Measurements from ENCODE around the gene SAMD4A.

SAMD4A gene

DNA sequence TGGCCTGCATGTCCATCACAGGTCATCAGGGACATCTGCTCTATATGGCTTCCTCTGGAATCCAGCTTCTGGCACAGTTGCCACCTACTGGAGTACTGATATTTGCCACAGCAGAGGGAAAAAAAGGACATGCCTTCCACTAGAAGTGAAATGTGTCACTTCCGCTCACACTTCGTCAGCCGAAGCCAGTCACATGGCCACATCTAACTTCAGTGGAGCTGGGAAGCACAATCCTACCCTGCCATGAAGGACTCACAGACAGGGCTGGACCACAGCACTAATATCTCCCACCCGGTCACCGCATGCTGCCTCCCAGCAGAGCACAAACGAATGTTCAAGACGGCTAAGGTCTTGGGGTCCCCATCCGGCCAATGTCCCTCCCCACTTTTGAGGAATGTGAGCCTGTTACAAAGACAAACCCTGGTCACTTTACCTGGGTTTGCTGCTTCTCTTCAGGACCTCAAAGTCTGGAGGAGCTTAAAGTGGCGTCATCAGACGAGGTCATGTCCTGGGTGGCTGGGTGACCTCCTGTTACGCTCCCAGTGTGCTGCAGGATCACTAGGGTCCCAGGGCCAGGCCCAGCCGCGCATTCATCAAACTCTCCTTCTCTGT, 237.1 kb downstream of the SAMD4A start:
- TF ChIP-seq, protein P1, sequence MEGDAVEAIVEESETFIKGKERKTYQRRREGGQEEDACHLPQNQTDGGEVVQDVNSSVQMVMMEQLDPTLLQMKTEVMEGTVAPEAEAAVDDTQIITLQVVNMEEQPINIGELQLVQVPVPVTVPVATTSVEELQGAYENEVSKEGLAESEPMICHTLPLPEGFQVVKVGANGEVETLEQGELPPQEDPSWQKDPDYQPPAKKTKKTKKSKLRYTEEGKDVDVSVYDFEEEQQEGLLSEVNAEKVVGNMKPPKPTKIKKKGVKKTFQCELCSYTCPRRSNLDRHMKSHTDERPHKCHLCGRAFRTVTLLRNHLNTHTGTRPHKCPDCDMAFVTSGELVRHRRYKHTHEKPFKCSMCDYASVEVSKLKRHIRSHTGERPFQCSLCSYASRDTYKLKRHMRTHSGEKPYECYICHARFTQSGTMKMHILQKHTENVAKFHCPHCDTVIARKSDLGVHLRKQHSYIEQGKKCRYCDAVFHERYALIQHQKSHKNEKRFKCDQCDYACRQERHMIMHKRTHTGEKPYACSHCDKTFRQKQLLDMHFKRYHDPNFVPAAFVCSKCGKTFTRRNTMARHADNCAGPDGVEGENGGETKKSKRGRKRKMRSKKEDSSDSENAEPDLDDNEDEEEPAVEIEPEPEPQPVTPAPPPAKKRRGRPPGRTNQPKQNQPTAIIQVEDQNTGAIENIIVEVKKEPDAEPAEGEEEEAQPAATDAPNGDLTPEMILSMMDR (IDR thresholded peaks at IDR 0.05): no peak

DNA sequence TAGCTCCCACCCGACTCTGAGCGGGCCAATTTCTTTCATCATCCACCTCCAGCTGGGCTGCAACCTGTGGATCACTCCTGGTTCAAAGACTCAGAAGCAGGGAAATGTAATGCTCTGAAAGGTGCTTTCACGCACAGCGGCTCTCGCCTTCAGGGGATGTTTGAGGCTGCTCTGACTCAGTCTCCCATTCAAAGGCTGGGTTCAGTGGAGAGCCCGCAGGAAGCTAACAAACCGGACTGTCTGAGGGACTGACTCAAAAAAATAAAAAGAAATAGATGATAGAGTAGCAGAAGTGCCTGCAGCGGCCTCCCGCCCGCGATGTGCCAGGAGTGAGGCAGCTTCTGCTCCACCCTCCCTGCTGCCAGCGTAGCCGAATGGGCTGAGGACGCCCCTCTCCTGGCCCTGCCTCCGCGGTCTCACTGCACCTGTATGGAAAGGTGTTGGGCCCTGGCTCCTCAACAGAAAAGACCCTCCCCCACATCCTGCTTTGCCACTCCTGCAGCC, 237.7 kb downstream of the SAMD4A start:
- TF ChIP-seq, protein P1 (IDR thresholded peaks at IDR 0.05): no peak

DNA sequence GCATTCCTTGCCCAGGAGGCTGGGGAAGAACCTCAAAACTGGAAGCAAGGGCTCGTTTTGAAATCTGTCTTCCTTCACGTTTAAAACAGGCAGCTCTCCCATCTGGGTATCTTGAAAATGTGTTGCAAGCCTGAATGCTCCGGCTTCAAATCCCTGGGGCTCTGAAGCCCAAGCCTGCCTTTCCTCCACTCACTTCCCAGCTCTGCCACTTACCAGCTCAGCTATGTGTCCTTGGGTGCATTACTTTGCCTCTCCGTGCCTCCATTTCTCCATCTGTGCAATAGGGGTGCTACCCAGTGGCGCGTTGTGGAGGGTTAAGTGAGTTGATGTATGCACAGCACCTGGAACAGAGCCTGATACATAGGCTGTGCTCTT, 238.1 kb downstream of the SAMD4A start:
- TF ChIP-seq, protein P1 (IDR thresholded peaks at IDR 0.05): no peak

DNA sequence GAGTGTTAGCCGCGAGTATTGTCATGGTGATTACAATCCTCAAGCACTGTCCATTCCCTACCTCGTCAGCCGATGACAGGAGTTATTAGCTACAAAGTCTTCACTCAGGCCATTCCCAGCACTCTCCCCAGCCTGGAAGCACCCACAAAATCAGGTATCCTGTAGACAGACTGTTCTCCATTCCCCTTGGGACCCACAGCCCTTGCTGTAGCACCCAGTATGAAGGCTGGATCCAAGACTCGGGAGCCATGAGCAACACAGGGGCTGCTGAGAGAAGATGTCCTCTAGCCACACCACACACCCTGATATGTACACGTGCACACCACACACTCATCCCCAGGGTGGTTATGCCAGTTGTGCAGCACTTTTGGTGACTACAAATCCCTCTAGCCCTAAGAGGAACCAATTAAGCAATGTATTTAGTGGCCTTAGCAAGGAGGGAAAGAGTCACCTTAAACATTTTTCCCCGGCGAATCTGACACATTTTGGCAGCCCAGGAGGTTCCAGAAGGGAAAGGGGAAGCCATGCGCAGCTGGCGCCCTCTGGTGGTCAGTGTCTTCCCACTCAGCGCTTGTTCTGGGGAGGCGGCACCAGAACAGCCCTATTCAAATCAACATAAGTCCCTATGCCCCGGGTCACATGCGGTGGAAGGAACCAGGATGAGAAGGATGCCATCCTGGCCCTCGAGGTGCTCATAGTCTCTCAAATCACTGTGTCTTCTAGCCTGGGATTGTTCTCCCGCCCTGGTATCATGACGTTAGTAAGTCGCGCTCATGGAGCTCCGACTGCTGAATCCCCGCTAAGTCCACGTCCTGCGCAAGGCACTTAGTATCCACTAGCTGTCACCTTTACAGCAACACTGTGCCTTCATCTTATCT, 238.8 kb downstream of the SAMD4A start:
- TF ChIP-seq, protein P1 (IDR thresholded peaks at IDR 0.05): peak; percentile 97

DNA sequence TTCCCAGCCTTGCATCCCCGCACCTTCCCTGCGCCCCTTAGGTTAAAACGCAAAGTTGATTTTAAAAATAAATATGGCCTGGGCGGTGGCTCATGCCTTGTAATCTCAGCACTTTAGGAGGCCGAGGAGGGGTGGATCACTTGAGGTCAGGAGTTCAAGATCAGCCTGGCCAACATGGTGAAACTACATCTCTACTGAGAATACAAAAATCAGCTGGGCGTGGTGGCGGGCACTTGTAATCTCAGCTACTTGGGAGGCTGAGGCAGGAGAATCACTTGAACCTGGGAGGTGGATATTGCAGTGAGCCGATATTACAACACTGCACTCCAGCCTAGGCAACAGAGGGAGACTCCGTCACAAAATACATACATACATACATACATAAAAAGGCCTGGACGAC, 239.7 kb downstream of the SAMD4A start:
- TF ChIP-seq, protein P1 (IDR thresholded peaks at IDR 0.05): no peak

DNA sequence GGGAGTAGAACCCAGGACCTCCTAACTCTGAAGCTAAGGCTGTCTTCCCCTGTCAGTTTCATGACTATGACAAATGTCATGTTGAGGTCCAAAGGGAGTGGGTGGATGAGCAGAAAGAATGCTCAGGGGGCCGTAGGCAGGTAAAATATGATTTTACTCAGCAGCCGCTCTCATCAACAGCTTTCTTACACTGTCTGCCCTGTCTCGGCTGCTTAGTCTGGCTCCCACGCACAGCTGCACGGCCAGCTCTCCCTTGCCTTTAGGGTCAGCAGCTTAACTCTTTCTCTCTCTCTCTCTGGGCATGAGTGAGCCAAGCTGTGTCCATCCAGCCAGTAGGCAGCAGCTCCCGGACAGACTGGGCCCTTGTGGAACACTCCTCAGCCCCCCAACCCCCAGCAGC, 240.5 kb downstream of the SAMD4A start:
- TF ChIP-seq, protein P1 (IDR thresholded peaks at IDR 0.05): no peak

DNA sequence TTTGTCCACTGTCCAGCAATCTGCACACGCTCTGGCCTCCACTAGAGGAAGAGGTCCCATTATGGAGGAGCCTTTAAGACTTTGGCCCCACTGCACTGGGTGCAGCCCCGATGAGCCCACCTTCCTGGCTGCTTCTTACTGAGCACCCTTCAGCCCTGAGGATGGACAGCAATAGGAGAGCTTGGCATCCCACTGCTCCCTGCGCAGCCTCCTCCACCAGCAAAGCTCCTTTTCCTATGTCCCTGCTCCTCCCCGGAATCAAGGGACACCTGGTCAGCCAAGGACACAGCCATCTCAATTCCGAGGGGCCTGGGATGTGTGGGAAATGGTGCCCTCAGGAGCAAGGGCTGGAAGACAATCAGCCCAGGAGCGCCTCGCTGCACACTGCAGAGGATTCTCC, 241.0 kb downstream of the SAMD4A start:
- TF ChIP-seq, protein P1 (IDR thresholded peaks at IDR 0.05): no peak

Measured in LNCAP (cell line).